ENCODE results near the gene ARL13B. TPM values are rescaled to one million over a fixed set of nuclear protein-coding genes. Genes with fewer than 3 reads are reported as not detected.
A peak's percentile ranks its signal among the peaks of the same experiment; 100 is the strongest.

Gene ARL13B
- total RNA-seq, 2 experiments from 2014 or later = 8.7 to 11.2 TPM

DNA sequence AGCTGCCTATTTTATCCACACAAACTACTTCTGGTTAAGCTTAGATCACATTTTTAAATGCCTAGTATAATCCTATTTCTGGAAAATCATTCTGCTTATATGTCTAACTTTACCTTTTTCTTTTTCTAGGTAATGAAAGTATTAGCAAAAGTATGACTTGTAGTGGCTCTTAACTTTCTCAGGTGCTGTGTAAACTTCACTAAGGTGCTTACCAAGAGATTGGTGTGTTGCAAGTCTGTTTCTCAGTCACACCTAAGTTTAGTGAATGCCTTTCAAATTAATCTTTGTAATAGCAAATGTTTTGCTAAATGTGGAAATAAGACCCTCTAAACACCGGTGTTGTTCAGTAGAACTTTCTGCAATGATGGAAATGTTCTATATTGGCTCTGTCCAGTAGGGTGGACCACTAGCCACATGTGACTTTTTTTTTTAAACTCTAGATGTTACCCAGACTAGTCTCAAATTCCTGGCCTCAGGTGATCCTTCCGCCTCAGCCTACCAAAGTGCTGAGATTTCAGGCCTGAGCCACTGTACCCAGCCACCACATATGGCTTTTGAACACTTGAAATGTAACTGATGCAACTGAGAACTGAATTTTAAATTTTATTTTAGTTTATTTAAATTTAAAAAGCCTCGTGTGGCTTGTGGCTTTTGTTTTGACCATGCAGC is 22.0 kb downstream of the ARL13B start:
- Mint-ChIP-seq H3K27ac (no peak overlapping the region), H3K27me3 (no peaks in the 10 kb centered on the region), H3K4me3 (no peak overlapping the region), H3K4me1 (no peaks in the 10 kb centered on the region), H3K36me3 (ENCODE audit: low read depth) (peaks cover 2% of the 10 kb centered on the region), H3K9me3 (ENCODE audit: low read depth) (no peaks in the 10 kb centered on the region)
- ChIA-PET POLR2A (no interaction called here), CTCF (interaction anchor here (1.1 to 4.7 kb wide), 3 partner anchors 16 to 69 kb away, joined by 3 to 44 read pairs (median 4); no protein-coding TSS in a partner anchor)
- ATAC-seq = no peak
- intact Hi-C loops (cut with DNase I, micrococcal nuclease) = loop anchor here in 1 of 2 experiments (10.0 kb wide), 1 partner anchor 243 kb away; no protein-coding TSS in a partner anchor
- no peak for DNase-seq

DNA sequence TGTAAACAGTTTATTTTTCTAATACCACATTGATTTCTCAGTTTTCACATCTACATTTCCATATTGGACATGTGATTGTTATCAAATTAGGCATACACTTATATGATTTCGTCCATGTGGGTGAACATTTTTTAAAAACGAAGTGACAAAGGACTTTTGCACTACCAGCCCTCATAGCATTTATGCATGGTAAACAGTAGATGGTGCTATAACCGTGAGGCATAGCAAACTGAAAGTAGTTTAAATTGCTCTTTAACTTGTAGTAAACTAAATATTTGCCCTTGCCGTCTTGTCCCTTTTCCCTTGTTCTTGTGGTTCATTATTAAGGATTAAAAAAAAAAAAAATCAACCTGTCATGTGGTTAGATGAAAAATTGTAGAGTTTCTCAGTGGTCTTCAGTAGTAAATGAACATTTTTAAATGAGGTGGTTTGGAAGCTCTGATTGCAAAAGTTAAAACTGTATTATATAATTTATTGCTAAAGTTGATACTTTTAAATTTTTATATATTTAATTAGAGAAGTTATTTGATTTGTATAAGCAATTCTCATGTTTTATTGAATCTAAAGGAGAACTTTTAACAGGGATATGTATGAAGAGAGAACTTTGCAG is 24.5 kb downstream of the ARL13B start:
- peak overlapping the region; percentile 44 for H3K4me3 Mint-ChIP-seq
- no peaks in the 10 kb centered on the region for H3K27me3 Mint-ChIP-seq
- POLR2A ChIA-PET = interaction anchor here (0.7 to 1.1 kb wide), 2 partner anchors 14 to 58 kb away, joined by 3 to 5 read pairs; partner anchors contain the start of genes DHFR2 and NSUN3

DNA sequence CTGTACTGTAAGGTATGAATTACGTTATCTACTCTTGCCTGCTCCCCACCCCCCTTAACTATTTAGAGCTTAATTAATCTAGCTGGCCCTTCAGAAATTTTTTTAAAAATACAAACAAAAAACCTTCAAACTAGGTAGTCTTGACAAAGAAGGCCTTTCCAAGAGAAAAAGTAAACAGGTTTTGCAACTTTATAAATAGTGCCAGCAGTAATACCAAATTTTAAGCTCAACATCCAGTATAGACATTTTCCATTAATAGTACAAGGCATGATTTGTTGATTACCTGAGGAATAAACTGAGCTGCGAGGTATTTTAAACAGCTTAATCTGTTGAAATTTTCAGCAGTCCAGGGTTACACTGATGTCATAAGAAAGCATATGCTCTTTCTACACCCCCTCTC is 28.3 kb downstream of the ARL13B start:
- POLR2A ChIA-PET = no interaction called here
- H3K27ac Mint-ChIP-seq = no peak overlapping the region
- intact Hi-C loops (cut with DNase I, micrococcal nuclease) = loop anchor here in 1 of 2 experiments (10.0 kb wide), 1 partner anchor 237 kb away; no protein-coding TSS in a partner anchor
- peaks cover 7% of the 10 kb centered on the region for H3K36me3 Mint-ChIP-seq (ENCODE audit: low read depth)
- no peaks in the 10 kb centered on the region for H3K9me3 Mint-ChIP-seq (ENCODE audit: low read depth)
- ATAC-seq = no peak
- peaks cover 31% of the 10 kb centered on the region for H3K4me1 Mint-ChIP-seq
- CTCF ChIA-PET = interaction anchor here (0.8 to 1.4 kb wide), 2 partner anchors 54 to 61 kb away, joined by 3 to 14 read pairs; partner anchors contain the start of gene DHFR2
- H3K4me3 Mint-ChIP-seq = no peak overlapping the region
- no peaks in the 10 kb centered on the region for H3K27me3 Mint-ChIP-seq
- no peak for DNase-seq

More for the DNA sequence above, 24.5 kb downstream of the ARL13B start:
- ATAC-seq = peak; percentile 78
- Mint-ChIP-seq H3K9me3 (ENCODE audit: low read depth) (no peaks in the 10 kb centered on the region), H3K27ac (no peak overlapping the region), H3K36me3 (ENCODE audit: low read depth) (peaks cover 2% of the 10 kb centered on the region), H3K4me1 (peaks cover 2% of the 10 kb centered on the region)
- CTCF ChIA-PET = interaction anchor here (0.7 to 4.7 kb wide), 5 partner anchors 16 to 98 kb away, joined by 3 to 44 read pairs (median 6); partner anchors contain the start of genes DHFR2 and NSUN3
- DNase-seq = no peak
- intact Hi-C loops (cut with DNase I, micrococcal nuclease) = loop anchor here (1.0 to 10.0 kb wide), 6 partner anchors 24 to 245 kb away; partner anchors contain the start of genes ARL13B (in 1 of the 2) and NSUN3 (in 1 of the 2)

DNA sequence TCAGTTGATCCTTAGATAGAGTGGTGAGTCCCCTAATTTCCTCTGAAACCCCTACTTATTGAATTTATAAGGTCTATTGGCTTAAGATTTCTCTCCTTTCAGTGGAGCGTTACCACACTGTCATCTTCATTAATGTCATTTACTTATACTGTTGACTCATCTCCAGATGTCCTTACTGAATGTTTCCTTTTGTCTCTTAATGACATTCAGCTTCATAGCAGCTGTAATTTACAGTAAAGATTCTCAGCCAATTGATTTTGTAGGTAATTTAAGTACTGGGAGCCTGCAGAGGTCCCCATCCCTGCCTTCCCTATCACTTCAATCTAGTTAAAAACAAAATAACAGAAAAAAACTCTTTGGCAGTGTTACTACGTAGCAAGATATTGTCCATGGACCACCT is 29.7 kb downstream of the ARL13B start:
- intact Hi-C loops (cut with DNase I, micrococcal nuclease) = loop anchor here in 1 of 2 experiments (2.0 to 10.0 kb wide), 2 partner anchors 33 to 235 kb away; no protein-coding TSS in a partner anchor
- H3K9me3 Mint-ChIP-seq (ENCODE audit: low read depth) = no peaks in the 10 kb centered on the region
- peak overlapping the region; percentile 6 for H3K27ac Mint-ChIP-seq
- no peak overlapping the region for H3K4me3 Mint-ChIP-seq
- H3K36me3 Mint-ChIP-seq (ENCODE audit: low read depth) = peaks cover 7% of the 10 kb centered on the region
- CTCF ChIA-PET = interaction anchor here (1.3 to 1.6 kb wide), 2 partner anchors 57 to 60 kb away, joined by 3 to 4 read pairs; no protein-coding TSS in a partner anchor
- H3K27me3 Mint-ChIP-seq = no peaks in the 10 kb centered on the region
- peaks cover 36% of the 10 kb centered on the region for H3K4me1 Mint-ChIP-seq
- ATAC-seq (no peak), DNase-seq (no peak)
- POLR2A ChIA-PET = no interaction called here

DNA sequence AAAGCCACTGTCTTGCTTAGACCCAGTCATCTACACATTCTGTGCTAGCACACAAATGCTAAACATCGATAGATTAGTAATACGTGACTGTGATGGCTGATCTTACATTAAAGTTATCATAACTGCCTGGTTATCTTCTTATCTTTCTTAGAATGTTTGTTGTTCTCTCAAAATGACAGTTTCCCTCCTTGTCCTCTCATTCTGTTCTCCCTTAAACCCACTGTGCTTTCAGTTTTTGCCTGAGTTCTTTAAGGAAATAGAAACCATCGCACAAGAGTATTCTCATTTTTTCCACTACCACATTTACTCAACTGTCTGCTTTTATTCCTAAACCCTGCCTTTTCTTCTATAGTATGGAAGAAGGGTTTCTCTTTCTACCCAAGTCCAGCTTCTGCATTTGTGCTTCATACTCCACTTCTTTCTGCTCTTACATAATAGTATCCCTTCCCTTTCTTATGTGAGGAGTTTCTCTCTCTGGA is 31.3 kb downstream of the ARL13B start:
- no peak for DNase-seq
- intact Hi-C loops (cut with DNase I, micrococcal nuclease) = loop anchor here (1.0 to 2.0 kb wide), 3 partner anchors 32 to 58 kb away; partner anchors contain the start of gene DHFR2 (in 2 of the 2)
- H3K36me3 Mint-ChIP-seq (ENCODE audit: low read depth) = peaks cover 10% of the 10 kb centered on the region
- peak overlapping the region; percentile 8 for H3K4me3 Mint-ChIP-seq
- H3K4me1 Mint-ChIP-seq = peaks cover 43% of the 10 kb centered on the region
- ChIA-PET POLR2A (no interaction called here), CTCF (interaction anchor here (0.9 to 1.7 kb wide), 4 partner anchors 12 to 58 kb away, joined by 3 to 6 read pairs (median 3); no protein-coding TSS in a partner anchor)
- H3K27me3 Mint-ChIP-seq = no peaks in the 10 kb centered on the region
- peak; percentile 92 for ATAC-seq
- H3K27ac Mint-ChIP-seq = peak overlapping the region; percentile 56
- H3K9me3 Mint-ChIP-seq (ENCODE audit: low read depth) = no peaks in the 10 kb centered on the region

DNA sequence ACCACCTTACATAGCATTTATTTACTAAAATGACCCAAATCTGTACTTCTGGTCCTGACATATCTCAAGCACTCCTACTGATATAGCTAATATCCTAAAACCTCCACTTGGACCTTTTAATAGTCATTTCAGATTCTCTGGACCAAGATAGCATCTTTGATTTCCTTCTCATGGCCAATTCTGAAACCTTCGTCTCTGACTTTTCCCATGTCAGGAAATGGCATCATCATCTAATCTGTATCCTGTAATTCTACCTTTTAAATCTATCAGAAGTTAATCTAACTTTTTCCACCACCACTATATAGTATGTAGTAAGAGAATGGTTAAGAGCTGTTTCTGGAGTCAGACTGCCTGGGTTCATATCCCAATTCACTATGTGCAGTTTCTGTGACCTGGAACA is 32.2 kb downstream of the ARL13B start:
- POLR2A ChIA-PET = no interaction called here
- no peak for ATAC-seq
- CTCF ChIA-PET = interaction anchor here (1.2 to 1.7 kb wide), 3 partner anchors 13 to 57 kb away, joined by 3 to 6 read pairs (median 4); no protein-coding TSS in a partner anchor
- H3K27me3 Mint-ChIP-seq = no peaks in the 10 kb centered on the region
- H3K4me1 Mint-ChIP-seq = peaks cover 42% of the 10 kb centered on the region
- H3K27ac Mint-ChIP-seq = peak overlapping the region; percentile 56
- H3K36me3 Mint-ChIP-seq (ENCODE audit: low read depth) = peaks cover 10% of the 10 kb centered on the region
- intact Hi-C loops (cut with DNase I, micrococcal nuclease) = no loop called here
- DNase-seq = no peak
- H3K9me3 Mint-ChIP-seq (ENCODE audit: low read depth) = no peaks in the 10 kb centered on the region
- H3K4me3 Mint-ChIP-seq = no peak overlapping the region

DNA sequence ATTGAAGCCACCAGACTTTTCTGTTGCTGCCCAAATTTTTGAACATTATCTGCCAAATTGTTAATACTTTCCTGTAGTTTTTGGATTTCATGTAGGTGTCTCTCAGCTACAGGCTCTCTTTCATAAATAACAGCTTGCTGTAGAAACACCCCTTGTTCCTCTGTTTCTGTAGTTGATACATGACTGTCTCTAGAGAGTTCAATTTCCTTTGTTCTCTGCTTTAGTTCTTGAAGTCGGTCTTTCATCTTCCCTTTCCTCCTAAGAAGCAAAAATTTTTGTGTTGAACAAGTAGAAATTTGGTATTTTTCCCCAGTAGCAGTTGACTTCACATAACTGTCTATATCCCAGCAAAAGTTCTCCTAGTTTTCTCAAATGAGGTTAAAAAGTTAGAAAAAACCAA is 35.1 kb downstream of the ARL13B start:
- CTCF ChIA-PET = interaction anchor here (1.9 to 2.0 kb wide), 2 partner anchors 47 to 54 kb away, joined by 4 to 13 read pairs; no protein-coding TSS in a partner anchor
- Mint-ChIP-seq H3K4me1 (peaks cover 35% of the 10 kb centered on the region), H3K27ac (no peak overlapping the region), H3K36me3 (ENCODE audit: low read depth) (peaks cover 10% of the 10 kb centered on the region), H3K27me3 (no peaks in the 10 kb centered on the region), H3K4me3 (no peak overlapping the region), H3K9me3 (ENCODE audit: low read depth) (no peaks in the 10 kb centered on the region)
- DNase-seq = no peak
- intact Hi-C loops (cut with DNase I, micrococcal nuclease) = no loop called here
- POLR2A ChIA-PET = no interaction called here
- ATAC-seq = no peak

DNA sequence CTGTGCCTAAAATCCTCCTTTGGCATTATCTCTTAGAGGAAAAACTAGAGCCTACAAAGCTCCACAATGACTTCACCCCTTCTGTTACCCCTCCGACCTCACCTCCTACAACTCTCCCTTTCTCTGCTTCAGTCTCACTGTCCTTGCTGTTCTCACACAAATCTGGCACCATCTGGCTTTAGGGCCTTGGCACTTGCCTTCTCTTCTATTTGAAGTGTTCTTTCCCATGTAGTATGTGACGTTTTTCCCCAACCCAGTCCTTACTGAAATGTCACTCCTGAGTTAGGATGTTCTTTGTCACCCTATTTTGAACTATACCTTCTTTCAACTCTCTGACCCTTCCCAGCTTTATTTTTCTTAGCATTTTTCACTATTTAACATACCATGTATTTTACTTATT is 39.7 kb downstream of the ARL13B start:
- ATAC-seq (no peak), DNase-seq (no peak)
- peaks cover 4% of the 10 kb centered on the region for H3K36me3 Mint-ChIP-seq (ENCODE audit: low read depth)
- no peak overlapping the region for H3K27ac Mint-ChIP-seq
- no peaks in the 10 kb centered on the region for H3K27me3 Mint-ChIP-seq
- peaks cover 6% of the 10 kb centered on the region for H3K4me1 Mint-ChIP-seq
- no peak overlapping the region for H3K4me3 Mint-ChIP-seq
- intact Hi-C loops (cut with DNase I, micrococcal nuclease) = no loop called here
- ChIA-PET POLR2A (no interaction called here), CTCF (interaction anchor here (1.1 kb wide), 2 partner anchors 15 to 43 kb away, joined by 4 to 6 read pairs; partner anchors contain the start of genes DHFR2 and NSUN3)
- H3K9me3 Mint-ChIP-seq (ENCODE audit: low read depth) = no peaks in the 10 kb centered on the region

DNA sequence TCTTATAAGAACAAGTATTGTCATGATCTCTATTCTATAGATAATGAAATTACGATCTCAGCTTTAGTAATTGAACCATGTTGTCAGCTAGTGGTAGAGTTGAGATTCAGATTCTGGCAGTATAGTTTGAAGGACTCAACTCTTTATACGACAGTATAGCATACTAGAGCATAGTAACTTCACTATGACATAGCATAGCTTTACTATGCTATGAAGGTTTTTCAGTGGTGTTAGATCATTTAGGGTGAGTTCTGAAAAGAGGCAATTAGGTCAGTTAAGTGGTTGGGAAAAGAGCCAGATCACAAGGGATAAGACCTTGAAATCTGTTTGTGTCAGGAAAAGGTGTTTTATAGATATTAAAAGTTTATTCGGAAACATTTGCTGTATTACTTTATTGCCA is 40.3 kb downstream of the ARL13B start:
- DNase-seq (no peak), ATAC-seq (no peak)
- Mint-ChIP-seq H3K9me3 (ENCODE audit: low read depth) (no peaks in the 10 kb centered on the region), H3K4me3 (no peak overlapping the region), H3K27me3 (no peaks in the 10 kb centered on the region), H3K27ac (no peak overlapping the region), H3K36me3 (ENCODE audit: low read depth) (peaks cover 2% of the 10 kb centered on the region), H3K4me1 (no peaks in the 10 kb centered on the region)
- ChIA-PET POLR2A (no interaction called here), CTCF (interaction anchor here (0.6 to 1.2 kb wide), 4 partner anchors 16 to 112 kb away, joined by 3 to 6 read pairs (median 4); partner anchors contain the start of genes DHFR2 and NSUN3)
- intact Hi-C loops (cut with DNase I, micrococcal nuclease) = no loop called here

DNA sequence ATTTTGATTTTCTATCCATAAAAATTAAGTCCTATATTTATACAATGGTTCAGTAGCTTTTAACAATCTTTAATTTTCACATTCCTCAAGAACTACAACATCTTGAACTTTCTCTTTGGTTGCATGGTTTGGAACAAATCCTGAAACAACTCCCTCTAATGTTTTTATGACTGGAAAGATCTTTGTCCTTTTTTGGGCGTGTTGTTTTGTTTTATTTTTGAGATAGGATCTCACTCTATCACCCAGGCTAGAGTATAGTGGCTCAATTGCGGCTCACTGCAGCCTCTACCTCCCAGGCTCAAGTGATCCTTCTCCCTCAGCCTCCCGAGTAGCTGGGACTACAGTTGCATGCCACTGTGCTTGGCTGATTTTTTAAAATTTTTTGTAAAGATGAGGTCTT is 44.4 kb downstream of the ARL13B start:
- no peaks in the 10 kb centered on the region for H3K36me3 Mint-ChIP-seq (ENCODE audit: low read depth)
- no peaks in the 10 kb centered on the region for H3K4me1 Mint-ChIP-seq
- intact Hi-C loops (cut with DNase I, micrococcal nuclease) = no loop called here
- no peak overlapping the region for H3K4me3 Mint-ChIP-seq
- no peaks in the 10 kb centered on the region for H3K27me3 Mint-ChIP-seq
- POLR2A ChIA-PET = no interaction called here
- no peak overlapping the region for H3K27ac Mint-ChIP-seq
- no peak for DNase-seq
- H3K9me3 Mint-ChIP-seq (ENCODE audit: low read depth) = no peaks in the 10 kb centered on the region
- no peak for ATAC-seq
- CTCF ChIA-PET = interaction anchor here (0.8 kb wide), 1 partner anchor 12 kb away, joined by 4 read pairs; no protein-coding TSS in a partner anchor

DNA sequence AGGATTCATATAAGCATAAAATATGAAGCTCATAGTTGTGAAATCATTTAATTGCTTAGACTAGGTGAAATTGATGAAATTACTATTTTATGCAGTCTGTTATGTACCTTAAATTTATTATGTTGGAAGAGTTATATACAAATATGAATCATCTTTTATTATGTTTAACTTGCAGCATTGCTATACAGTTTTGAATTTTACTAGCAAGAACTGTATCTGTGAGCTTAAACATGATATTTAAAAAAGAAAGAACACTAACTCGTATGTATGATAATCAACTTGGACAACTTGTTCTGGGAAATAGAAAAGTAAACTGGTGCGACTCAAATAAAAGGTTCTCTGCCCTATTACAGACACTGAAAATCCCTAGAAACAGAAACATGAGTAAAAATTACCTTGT is 46.7 kb downstream of the ARL13B start:
- no peaks in the 10 kb centered on the region for H3K4me1 Mint-ChIP-seq
- CTCF ChIA-PET = interaction anchor here (1.3 kb wide), 1 partner anchor 13 kb away, joined by 3 read pairs; no protein-coding TSS in a partner anchor
- ATAC-seq (no peak), DNase-seq (no peak)
- H3K27me3 Mint-ChIP-seq = no peaks in the 10 kb centered on the region
- H3K36me3 Mint-ChIP-seq (ENCODE audit: low read depth) = no peaks in the 10 kb centered on the region
- POLR2A ChIA-PET = no interaction called here
- H3K4me3 Mint-ChIP-seq = no peak overlapping the region
- no peak overlapping the region for H3K27ac Mint-ChIP-seq
- H3K9me3 Mint-ChIP-seq (ENCODE audit: low read depth) = no peaks in the 10 kb centered on the region
- intact Hi-C loops (cut with DNase I, micrococcal nuclease) = no loop called here

All from activated CD4-positive, alpha-beta T cell treated with anti-CD3 and anti-CD28 coated beads for 36 hours (primary cell).